Upper lobe of right lung (tissue), 1 donor: Measurements from ENCODE around the gene BZW1. TPM values are rescaled to one million over a fixed set of nuclear protein-coding genes. Genes with fewer than 3 reads are reported as not detected.

Source experiments
- ATAC-seq: fragments of 200-7000 bp; cut with Tn5 transposase; one replicate; pipeline ENCODE4 v1.9.1; 2020; ENCODE audit warnings: mild to moderate bottlenecking, moderate library complexity
- DNase-seq: peaks from one replicate; pipeline ENCODE4 v3.0.0-alpha.2; 2020
- H3K27ac ChIP-seq: fragments of 200-600 bp; one replicate; pipeline ENCODE4 v1.8.0; 2022
- H3K27me3 ChIP-seq: fragments of 200-600 bp; one replicate; pipeline ENCODE4 v1.8.0; 2022; ENCODE audit warnings: mild to moderate bottlenecking
- H3K36me3 ChIP-seq: fragments of 200-600 bp; one replicate; pipeline ENCODE4 v1.8.0; 2022
- H3K4me1 ChIP-seq: fragments of 200-600 bp; one replicate; pipeline ENCODE4 v1.8.0; 2022
- H3K4me3 ChIP-seq: fragments of 200-600 bp; one replicate; pipeline ENCODE4 v1.8.0; 2022; ENCODE audit warnings: mild to moderate bottlenecking
- H3K9me3 ChIP-seq: fragments of 200-600 bp; one replicate; pipeline ENCODE4 v1.8.0; 2022
- intact Hi-C: fragments of 100-400 bp; cut with DNase I; formaldehyde crosslinking; loops from one replicate; pipeline ENCODE4 v1.11.0; 2022
- total RNA-seq: library from RNA; stranded (reverse); fragmentation: NEBNext Ultra II Directional; extraction: Animal tissue kit (Norgen Biotek cat#: 25700); gene quantifications from one replicate; pipeline ENCODE4 v1.2.1, GENCODE V29; 2021
- TF ChIP-seq, protein P1 (sequence below): fragments of 200-600 bp; IDR thresholded peaks from one replicate; pipeline ENCODE4 v1.8.0; 2022; ENCODE audit warnings: antibody characterized with exemption
- donor health status: DM: no; HTN: yes; CAD: no; lungs with severe emphysema.

Gene BZW1
- total RNA-seq, 1 donor from 2014 or later = 158 TPM

DNA sequence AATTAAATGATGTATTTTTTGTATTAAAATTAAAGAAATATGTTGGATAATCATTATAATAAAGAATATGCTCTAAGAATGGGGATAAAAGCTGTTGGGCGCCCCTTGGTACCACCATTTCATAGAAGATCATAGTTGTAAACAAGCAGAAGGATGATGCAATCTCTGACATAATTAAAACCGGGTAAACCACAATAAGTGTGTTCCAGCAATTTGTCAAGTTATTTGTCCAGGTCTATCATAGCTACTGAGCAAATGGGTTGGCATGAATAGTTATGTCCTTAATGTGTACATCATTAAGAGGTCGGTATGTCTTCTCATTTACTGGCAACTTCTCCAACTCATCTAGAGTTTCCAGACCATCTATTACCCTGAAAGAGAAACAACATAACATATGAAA, 59.4 kb downstream of the BZW1 start:
- no peaks in the 10 kb centered on the region for H3K4me1 ChIP-seq
- ATAC-seq (no peak), DNase-seq (no peak)
- H3K27ac ChIP-seq = no peak overlapping the region
- H3K9me3 ChIP-seq = no peaks in the 10 kb centered on the region
- H3K36me3 ChIP-seq = peaks cover 42% of the 10 kb centered on the region
- no peak overlapping the region for H3K4me3 ChIP-seq
- intact Hi-C loops = no loop called here
- H3K27me3 ChIP-seq = no peaks in the 10 kb centered on the region
- TF ChIP-seq, protein P1, sequence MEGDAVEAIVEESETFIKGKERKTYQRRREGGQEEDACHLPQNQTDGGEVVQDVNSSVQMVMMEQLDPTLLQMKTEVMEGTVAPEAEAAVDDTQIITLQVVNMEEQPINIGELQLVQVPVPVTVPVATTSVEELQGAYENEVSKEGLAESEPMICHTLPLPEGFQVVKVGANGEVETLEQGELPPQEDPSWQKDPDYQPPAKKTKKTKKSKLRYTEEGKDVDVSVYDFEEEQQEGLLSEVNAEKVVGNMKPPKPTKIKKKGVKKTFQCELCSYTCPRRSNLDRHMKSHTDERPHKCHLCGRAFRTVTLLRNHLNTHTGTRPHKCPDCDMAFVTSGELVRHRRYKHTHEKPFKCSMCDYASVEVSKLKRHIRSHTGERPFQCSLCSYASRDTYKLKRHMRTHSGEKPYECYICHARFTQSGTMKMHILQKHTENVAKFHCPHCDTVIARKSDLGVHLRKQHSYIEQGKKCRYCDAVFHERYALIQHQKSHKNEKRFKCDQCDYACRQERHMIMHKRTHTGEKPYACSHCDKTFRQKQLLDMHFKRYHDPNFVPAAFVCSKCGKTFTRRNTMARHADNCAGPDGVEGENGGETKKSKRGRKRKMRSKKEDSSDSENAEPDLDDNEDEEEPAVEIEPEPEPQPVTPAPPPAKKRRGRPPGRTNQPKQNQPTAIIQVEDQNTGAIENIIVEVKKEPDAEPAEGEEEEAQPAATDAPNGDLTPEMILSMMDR = no peak

GRCh38 chr2:200873560-200873959, 61.9 kb downstream of the BZW1 start:
- Histone ChIP-seq H3K36me3 (peaks cover 63% of the 10 kb centered on the region), H3K4me3 (no peak overlapping the region), H3K9me3 (no peaks in the 10 kb centered on the region), H3K27me3 (no peaks in the 10 kb centered on the region), H3K4me1 (no peaks in the 10 kb centered on the region), H3K27ac (no peak overlapping the region)
- intact Hi-C loops = no loop called here
- DNase-seq (no peak), ATAC-seq (no peak)
- TF ChIP-seq, protein P1 = no peak

Other genes with a start within 250 kb of the BZW1 start
- gene AOX1, start 225.9 kb upstream of the BZW1 start, total RNA-seq = 24.3 TPM
- 108 TPM for gene CLK1, start 52.7 kb downstream of the BZW1 start, total RNA-seq
- 31.2 TPM for gene PPIL3, start 77.2 kb downstream of the BZW1 start, total RNA-seq
- gene NIF3L1, start 77.5 kb downstream of the BZW1 start, total RNA-seq = 13.8 TPM
- 27.4 TPM for gene ORC2, start 151.8 kb downstream of the BZW1 start, total RNA-seq